Fibroblast of skin of back (primary cell): Measurements from ENCODE around the gene ULK4.
"Not testable (repeated sequence)": the region's sequence is repeated elsewhere in the genome, so short reads cannot be mapped to it uniquely, and the experiment has no call there.

Source experiments
- DNase-seq: peaks from one replicate; pipeline ENCODE4 v3.0.0-alpha.2; 2013

Gene ULK4

GRCh38 chr3:41956574-41956973 is 5.3 kb downstream of the ULK4 start:
- no peak for DNase-seq

GRCh38 chr3:41955192-41955591 is 6.7 kb downstream of the ULK4 start:
- DNase-seq: no peak

GRCh38 chr3:41943311-41943843 is 18.5 kb downstream of the ULK4 start:
- no peak for DNase-seq

- no peak for DNase-seq
Observed at GRCh38 chr3:41940393-41940792, 21.5 kb downstream of the ULK4 start.

DNA sequence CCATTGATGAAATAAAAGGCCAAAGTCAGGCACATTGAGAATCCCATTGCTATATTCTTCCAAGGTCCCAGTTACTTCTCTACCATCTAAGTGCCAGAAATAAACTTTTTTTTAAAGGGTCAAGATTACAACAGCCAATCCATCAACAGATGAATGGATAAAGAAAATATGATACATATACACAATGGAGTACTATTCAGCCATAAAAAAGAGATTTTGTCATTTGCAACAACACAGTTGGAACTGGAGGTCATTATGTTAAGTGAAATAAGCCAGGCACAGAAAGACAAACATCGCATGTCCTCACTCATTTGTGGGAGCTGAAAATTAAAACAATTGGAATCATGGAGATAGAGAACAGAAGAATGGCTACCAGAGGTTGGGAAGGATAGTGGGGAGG is 25.5 kb downstream of the ULK4 start:
- DNase-seq: no peak

DNA sequence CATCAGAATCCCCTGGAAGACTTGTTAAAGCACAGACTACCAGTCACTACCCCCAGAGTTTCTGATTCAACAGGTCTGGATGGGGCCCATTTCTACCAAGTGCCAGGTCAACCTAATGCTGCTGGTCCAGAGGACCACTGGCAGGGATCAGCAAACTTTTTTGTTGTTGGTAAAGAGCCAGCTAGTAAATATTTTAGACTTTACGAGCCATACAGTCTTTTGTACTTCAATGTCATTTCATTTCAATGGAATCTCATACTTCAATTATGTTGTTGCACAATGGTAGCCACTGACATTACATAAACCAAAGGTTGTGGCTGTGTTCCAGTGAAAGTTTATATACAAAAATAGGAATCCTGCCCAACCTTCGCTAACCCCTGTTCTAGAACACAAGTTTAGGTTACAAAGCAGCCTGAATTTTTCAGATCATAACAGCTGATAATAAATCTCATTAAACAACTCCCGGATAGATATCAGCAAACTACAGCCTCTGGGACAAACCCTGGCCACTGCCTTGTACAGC is 28.7 kb downstream of the ULK4 start:
- peak; percentile 5 for DNase-seq

GRCh38 chr3:41932464-41932863 is 29.4 kb downstream of the ULK4 start:
- no peak for DNase-seq

DNA sequence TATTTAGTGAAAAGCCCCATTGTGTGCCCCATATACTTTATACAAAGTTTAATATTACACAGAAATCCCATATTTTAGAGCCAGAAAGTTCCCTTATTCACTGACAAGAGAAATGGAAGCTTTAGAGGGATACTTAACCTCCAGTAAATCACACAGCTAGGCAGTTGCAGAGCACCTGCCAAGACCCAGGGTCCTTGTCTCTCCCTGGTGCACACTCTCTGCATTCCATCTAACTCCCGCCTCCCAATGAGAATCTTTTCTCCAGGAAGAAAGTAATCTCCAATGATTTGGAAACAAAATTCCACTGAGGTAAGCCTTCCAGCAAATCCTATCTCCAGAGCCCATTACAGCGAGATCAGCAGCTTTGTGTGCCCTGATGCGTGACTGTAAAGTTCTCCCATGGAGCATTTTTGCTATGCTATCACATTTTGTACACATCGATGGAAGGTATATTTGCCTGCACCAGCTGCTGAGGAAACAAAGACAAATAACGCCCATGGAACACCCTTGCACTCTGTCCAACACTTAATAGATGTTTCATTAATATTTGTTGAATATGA is 41.4 kb downstream of the ULK4 start:
- DNase-seq: no peak

DNA sequence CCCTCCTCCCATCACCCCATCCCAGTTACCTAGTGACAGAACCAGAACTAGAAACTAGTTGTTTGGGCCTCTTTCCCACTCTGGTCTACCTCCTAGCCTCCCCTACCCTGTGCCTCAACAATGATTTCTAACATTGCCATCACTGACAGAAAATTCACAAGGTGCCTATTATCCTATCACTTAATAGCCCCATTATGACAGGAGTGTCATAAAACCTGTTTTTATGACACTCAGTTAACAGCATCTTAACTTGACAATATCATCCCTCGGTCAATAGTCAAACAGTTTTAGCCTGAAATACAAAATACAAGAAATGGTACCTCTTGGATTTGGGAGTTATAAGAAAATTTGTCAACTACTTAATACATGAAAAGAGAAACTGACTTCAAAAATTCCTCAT is 46.5 kb downstream of the ULK4 start:
- no peak for DNase-seq

DNA sequence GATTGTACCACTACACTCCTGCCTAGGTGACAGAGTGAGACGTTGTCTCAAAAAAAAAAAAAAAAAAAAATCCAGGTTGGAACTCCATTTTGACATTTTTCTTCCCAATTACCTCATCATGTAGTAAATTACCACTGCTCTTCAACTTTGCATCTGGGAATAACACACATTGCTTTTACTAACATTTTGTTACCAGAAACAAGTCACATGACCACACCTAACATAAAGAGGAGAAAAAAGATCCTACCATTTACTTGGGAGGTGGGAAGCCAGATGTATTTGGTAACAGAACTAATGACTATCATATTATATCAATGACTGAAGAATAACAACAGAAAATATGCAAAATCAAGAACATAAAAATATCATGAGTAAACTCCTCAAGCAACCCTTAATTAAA is 49.6 kb downstream of the ULK4 start:
- no peak for DNase-seq

- DNase-seq: peak; percentile 7
Observed at GRCh38 chr3:41907330-41908073, 54.4 kb downstream of the ULK4 start.

- DNase-seq: peak; percentile 22
Observed at GRCh38 chr3:41900265-41900664, 61.6 kb downstream of the ULK4 start.

- DNase-seq: no peak
Observed at GRCh38 chr3:41898631-41899030, 63.3 kb downstream of the ULK4 start.

DNA sequence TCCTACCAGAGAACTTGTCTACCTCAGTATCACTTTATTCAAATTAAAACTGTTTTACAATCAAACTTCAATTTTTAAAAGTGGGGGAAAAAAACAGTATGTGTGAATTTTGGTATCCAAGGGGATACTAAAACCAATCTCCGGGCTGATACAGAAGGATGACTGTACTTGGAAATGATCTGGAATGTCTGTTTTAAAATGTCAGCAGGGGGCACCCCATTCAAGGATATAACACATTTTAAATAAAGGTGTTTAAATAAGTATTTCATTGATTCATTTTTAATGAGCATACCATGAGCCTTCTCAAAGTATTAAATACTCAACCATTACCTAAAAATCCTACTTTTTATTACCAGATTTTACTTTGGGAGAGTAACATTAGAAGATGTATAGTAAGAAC is 67.9 kb downstream of the ULK4 start:
- peak; percentile 56 for DNase-seq

DNA sequence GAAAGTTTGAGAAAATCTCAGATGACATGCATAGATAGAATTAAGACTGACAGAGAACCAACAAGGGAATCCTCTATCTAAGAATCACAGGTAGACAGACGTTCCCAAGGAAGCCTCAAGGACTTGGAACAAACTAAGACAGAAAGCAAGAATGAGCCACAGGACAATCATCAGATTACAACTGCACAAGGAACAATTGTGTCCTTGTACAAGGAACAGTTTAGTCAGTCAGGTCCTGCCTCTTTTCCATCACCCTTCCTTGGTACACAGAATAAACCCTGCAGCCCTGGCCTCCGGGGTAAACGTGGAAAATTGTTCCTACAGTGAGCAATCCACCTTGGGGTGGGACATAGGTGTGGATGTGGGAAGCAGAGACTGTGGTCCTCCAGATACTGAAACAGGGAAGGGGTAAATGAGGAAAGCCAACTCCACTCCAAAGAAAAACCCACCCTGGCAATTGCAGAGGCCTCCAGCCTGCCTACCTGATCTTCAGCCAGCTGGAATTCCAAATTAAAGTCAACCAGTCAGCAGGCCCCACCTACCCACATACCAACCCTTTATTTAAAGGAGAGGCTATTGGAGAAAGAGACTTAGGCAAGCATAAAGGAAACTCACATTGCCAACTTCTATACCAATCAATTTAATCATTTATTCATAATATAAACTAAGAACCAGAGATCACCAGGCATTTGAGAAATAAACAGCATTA is 73.4 kb downstream of the ULK4 start:
- no peak for DNase-seq

DNA sequence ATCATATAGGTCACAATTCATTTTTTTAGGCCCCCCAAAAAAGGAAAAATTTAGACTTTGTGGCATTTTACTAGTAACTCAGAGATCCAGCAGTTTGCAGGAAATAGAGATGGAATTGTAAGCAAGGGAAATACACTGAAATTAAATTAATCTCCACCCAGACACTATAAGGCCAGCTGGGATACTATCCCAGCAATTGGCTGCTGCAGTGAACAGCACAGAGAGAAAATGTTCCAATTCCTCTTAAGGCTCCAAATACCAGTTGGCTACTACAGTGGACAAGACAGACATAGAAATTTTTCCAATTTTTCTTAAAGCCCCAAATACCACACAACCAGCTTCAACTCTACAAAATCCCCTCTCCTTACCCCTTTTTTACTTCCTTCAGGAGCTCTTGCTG is 78.9 kb downstream of the ULK4 start:
- DNase-seq: no peak

GRCh38 chr3:41881233-41881821 is 80.6 kb downstream of the ULK4 start:
- peak; percentile 38 for DNase-seq

- DNase-seq: no peak
Observed at GRCh38 chr3:41880387-41880786, 81.5 kb downstream of the ULK4 start.

DNA sequence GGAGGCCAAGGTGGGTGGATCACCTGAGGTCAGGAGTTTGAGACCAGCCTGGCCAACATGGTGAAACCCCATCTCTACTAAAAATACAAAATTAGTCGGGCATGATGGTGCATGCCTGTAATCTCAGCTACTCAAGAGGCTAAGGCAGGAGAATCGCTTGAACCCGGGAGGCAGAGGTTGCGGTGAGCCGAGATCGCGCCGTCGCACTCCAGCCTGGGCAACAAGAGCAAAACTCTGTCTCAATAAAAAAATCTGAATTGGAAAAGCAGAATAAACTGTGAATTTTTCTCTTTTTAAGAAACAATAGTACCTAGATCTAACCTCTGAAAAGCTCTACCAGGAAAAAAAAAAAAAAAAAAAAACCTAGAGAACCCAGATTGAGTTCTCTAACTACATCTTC is 84.2 kb downstream of the ULK4 start:
- not testable (repeated sequence) for DNase-seq

GRCh38 chr3:41874022-41874421 is 87.9 kb downstream of the ULK4 start:
- no peak for DNase-seq

DNA sequence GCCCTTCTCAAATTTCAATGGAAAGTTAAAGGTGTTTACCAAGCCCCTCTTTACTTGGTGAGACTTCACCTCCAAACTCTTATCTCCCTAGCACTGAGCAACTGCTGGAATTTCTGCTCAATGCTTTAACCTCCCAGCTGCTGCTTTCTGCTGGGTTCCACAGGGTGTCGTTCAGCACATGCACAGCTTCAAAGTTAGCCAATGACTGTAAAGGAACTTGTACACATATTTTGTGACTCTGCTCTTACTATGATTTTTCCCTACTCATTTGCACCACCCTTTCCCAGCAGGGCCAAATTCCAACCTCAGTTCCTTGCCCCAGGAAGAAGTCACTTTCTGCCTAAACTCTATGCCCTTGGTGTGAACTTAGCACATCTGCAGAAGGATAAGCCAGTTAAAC is 89.7 kb downstream of the ULK4 start:
- DNase-seq: no peak

DNA sequence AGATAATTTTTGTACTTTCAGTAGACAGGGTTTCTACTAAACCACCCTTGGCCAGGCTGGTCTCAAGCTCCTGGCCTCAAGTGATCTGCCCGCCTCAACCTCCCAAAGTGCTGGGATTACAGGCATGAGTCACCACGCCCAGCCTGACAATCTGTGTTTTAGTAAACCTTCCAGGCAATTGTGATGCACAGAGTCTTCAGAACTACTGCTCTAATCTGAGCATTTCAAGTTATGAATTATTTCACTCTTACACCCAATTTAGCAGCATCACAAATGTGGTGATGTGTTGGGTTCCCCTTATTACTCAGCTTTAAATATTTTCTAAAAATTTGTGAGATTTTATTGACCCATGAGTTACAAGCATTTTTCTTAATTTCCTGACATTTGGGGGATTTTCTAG is 94.4 kb downstream of the ULK4 start:
- no peak for DNase-seq

GRCh38 chr3:41866298-41866697 is 95.6 kb downstream of the ULK4 start:
- no peak for DNase-seq
